GM11168 (cell line): ENCODE data around the gene NGF.

Experiments
- in situ Hi-C: fragments of 300-500 bp; cut with MboI; formaldehyde crosslinking; loops from one replicate; pipeline ENCODE4 v1.12.0; 2022; ENCODE audit warnings: low sequenced_read_pairs; ENCODE audit not compliant: unreplicated experiment

Gene NGF

GRCh38 chr1:115312742-115313141 is 25.3 kb downstream of the NGF start:
- in situ Hi-C loops, result loop anchor here (25.0 kb wide), 1 partner anchor 450 kb away; the partner anchor contains the start of gene CASQ2

- in situ Hi-C loops, result loop anchor here (25.0 kb wide), 1 partner anchor 451 kb away; the partner anchor contains the start of gene CASQ2
These were observed 26.5 kb downstream of the NGF start for GRCh38 chr1:115311474-115311989.

GRCh38 chr1:115310581-115311473 is 27.2 kb downstream of the NGF start:
- in situ Hi-C loops, result loop anchor here (25.0 kb wide), 1 partner anchor 451 kb away; the partner anchor contains the start of gene CASQ2

GRCh38 chr1:115309504-115309903 is 28.5 kb downstream of the NGF start:
- in situ Hi-C loops, result loop anchor here (25.0 kb wide), 1 partner anchor 453 kb away; the partner anchor contains the start of gene CASQ2

- in situ Hi-C loops, result loop anchor here (25.0 kb wide), 1 partner anchor 453 kb away; the partner anchor contains the start of gene CASQ2
These were observed 29.1 kb downstream of the NGF start for GRCh38 chr1:115308969-115309368.

GRCh38 chr1:115307661-115308060 is 30.4 kb downstream of the NGF start:
- in situ Hi-C loops, result loop anchor here (25.0 kb wide), 1 partner anchor 455 kb away; the partner anchor contains the start of gene CASQ2

GRCh38 chr1:115306146-115306545 is 31.9 kb downstream of the NGF start:
- in situ Hi-C loops, result loop anchor here (25.0 kb wide), 1 partner anchor 456 kb away; the partner anchor contains the start of gene CASQ2

- in situ Hi-C loops, result loop anchor here (25.0 kb wide), 1 partner anchor 459 kb away; the partner anchor contains the start of gene CASQ2
These were observed 34.7 kb downstream of the NGF start for GRCh38 chr1:115303364-115303763.

GRCh38 chr1:115302390-115302961 is 35.6 kb downstream of the NGF start:
- in situ Hi-C loops, result loop anchor here (25.0 kb wide), 1 partner anchor 460 kb away; the partner anchor contains the start of gene CASQ2

- in situ Hi-C loops, result loop anchor here (25.0 kb wide), 1 partner anchor 461 kb away; the partner anchor contains the start of gene CASQ2
These were observed 36.5 kb downstream of the NGF start for GRCh38 chr1:115301438-115302020.

GRCh38 chr1:115300087-115300876 is 37.8 kb downstream of the NGF start:
- in situ Hi-C loops, result loop anchor here (25.0 kb wide), 1 partner anchor 462 kb away; the partner anchor contains the start of gene CASQ2

GRCh38 chr1:115299266-115299665 is 38.8 kb downstream of the NGF start:
- in situ Hi-C loops, result loop anchor here (25.0 kb wide), 1 partner anchor 163 kb away; no protein-coding TSS in a partner anchor

GRCh38 chr1:115296981-115297380 is 41.1 kb downstream of the NGF start:
- in situ Hi-C loops, result loop anchor here (25.0 kb wide), 1 partner anchor 165 kb away; no protein-coding TSS in a partner anchor

- in situ Hi-C loops, result loop anchor here (25.0 kb wide), 1 partner anchor 166 kb away; no protein-coding TSS in a partner anchor
These were observed 41.9 kb downstream of the NGF start for GRCh38 chr1:115295904-115296696.

- in situ Hi-C loops, result loop anchor here (25.0 kb wide), 1 partner anchor 168 kb away; no protein-coding TSS in a partner anchor
These were observed 44.1 kb downstream of the NGF start for GRCh38 chr1:115293899-115294298.

- in situ Hi-C loops, result loop anchor here (25.0 kb wide), 1 partner anchor 169 kb away; no protein-coding TSS in a partner anchor
These were observed 45.0 kb downstream of the NGF start for GRCh38 chr1:115293006-115293405.

GRCh38 chr1:115291741-115292140 is 46.3 kb downstream of the NGF start:
- in situ Hi-C loops, result loop anchor here (25.0 kb wide), 1 partner anchor 171 kb away; no protein-coding TSS in a partner anchor

- in situ Hi-C loops, result loop anchor here (25.0 kb wide), 1 partner anchor 172 kb away; no protein-coding TSS in a partner anchor
These were observed 48.1 kb downstream of the NGF start for GRCh38 chr1:115289940-115290339.
